ENCODE results near the gene SLC25A26.

The SLC25A26 gene

DNA sequence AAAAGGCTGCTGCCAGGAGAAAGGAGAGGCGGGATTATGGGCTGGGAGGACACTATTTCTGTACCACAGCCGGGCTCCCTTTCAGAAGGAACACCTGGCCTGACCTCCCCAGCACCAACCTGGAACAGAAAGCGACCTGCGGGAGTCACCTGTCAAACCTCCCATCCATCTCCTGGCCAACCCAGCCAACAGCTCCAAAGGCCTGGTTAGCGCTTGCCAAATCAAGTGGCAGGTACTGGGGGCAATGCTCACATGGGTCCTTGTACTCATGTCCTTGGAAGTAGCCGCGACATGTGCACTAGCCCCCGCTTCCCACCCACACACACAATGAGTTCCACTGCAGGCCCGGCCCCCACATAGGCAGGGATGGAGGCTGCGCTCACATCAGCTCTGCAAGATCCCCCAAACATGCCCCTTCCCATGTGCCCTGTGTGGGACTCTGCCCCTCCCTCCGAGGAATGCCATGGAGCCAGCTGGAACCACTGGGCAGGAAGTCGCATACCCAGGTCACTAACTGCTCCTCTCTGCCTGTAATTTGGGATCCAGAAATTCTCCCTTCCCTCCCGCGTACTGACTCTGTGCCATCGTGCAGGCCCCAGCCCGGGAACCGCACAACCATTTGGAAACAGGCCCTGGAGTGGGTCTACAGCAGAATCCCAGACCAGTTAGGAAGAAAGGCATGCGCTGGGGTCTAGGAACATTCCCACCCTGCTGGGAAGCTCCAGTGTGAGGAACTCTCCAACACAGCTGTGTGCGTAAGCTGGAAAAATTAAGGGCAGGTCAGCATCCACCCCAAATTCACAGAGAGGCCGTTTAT is 181.1 kb downstream of the SLC25A26 start:
- Histone ChIP-seq H3K36me3 (ENCODE audit: control insufficient read depth, low read length) (peaks cover 100% of the 10 kb centered on the region), H4K20me1 (ENCODE audit: control insufficient read depth, insufficient read depth, low read depth, low read length) (0 out of 2 replicates have a peak, but pooled peaks cover 3% of the 10 kb centered on the region), H3K4me2 (ENCODE audit: low read length) (no peak overlapping the region), H3K9me3 (ENCODE audit: control insufficient read depth, insufficient read depth, low read length) (no peaks in the 10 kb centered on the region), H3F3A (ENCODE audit: control insufficient read depth, insufficient read depth) (no peaks in the 10 kb centered on the region), H3K4me3 (ENCODE audit: low read length) (no peak overlapping the region), H3K9me2 (replicated peaks; ENCODE audit: control insufficient read depth, low read length) (no peaks in the 10 kb centered on the region), H3K4me1 (ENCODE audit: control insufficient read depth, low read length) (no peaks in the 10 kb centered on the region), H3K27me3 (ENCODE audit: control insufficient read depth, low read length) (no peaks in the 10 kb centered on the region), H3K27ac (ENCODE audit: low read depth, low read length) (no peak overlapping the region), H3K79me2 (ENCODE audit: control insufficient read depth, low read length) (peaks cover 55% of the 10 kb centered on the region)
- TF ChIP-seq CTCF (IDR thresholded peaks at IDR 0.05; ENCODE audit: low read depth, low read length, poor library complexity, severe bottlenecking) (no peak), EZH2phosphoT487 (IDR thresholded peaks at IDR 0.05; ENCODE audit: borderline replicate concordance, low read length) (no peak)

DNA sequence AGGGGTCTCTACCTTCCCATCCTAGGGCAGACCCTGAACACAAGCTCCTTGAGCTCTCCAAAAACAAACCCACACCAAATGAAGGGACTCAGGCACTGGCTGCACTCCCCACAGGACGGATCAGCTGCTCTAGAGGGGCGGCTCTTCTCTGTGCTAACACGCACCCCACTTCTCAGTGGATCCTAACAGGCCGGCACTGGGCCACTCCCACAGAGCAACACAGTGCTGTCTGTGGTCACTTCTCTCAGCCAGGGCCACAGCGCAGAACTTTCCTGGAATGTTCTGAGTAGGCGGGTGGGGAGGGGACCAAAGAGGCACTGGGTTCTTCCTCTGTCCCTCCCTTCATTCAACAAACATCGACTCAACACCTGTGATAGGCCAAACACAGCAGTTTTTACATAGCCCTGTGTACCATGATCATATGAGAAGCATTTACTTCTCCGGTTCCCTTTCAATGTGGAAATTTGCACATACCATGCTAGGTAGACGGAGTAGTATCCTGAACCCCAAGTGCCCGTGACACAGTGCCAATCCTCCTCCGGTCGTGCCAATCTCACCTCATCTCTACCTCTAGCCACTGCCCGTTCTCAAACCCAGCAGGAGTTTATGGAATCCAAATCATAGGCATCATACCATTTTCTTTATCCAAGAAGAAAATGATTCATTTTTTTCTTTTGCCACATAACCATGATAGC is 181.9 kb downstream of the SLC25A26 start:
- no peaks in the 10 kb centered on the region for H3K9me3 ChIP-seq (ENCODE audit: control insufficient read depth, insufficient read depth, low read length)
- H3K79me2 ChIP-seq (ENCODE audit: control insufficient read depth, low read length): peaks cover 63% of the 10 kb centered on the region
- H4K20me1 ChIP-seq (ENCODE audit: control insufficient read depth, insufficient read depth, low read depth, low read length): peaks cover 7% of the 10 kb centered on the region; the same call in 1 of the 2 replicates
- no peak overlapping the region for H3K4me2 ChIP-seq (ENCODE audit: low read length)
- H3F3A ChIP-seq (ENCODE audit: control insufficient read depth, insufficient read depth): no peaks in the 10 kb centered on the region
- TF ChIP-seq CTCF (IDR thresholded peaks at IDR 0.05; ENCODE audit: low read depth, low read length, poor library complexity, severe bottlenecking) (no peak), EZH2phosphoT487 (IDR thresholded peaks at IDR 0.05; ENCODE audit: borderline replicate concordance, low read length) (no peak)
- peaks cover 3% of the 10 kb centered on the region for H3K4me1 ChIP-seq (ENCODE audit: control insufficient read depth, low read length)
- no peak overlapping the region for H3K27ac ChIP-seq (ENCODE audit: low read depth, low read length)
- H3K4me3 ChIP-seq (ENCODE audit: low read length): no peak overlapping the region
- H3K9me2 ChIP-seq (replicated peaks; ENCODE audit: control insufficient read depth, low read length): no peaks in the 10 kb centered on the region
- H3K36me3 ChIP-seq (ENCODE audit: control insufficient read depth, low read length): peaks cover 100% of the 10 kb centered on the region
- no peaks in the 10 kb centered on the region for H3K27me3 ChIP-seq (ENCODE audit: control insufficient read depth, low read length)

DNA sequence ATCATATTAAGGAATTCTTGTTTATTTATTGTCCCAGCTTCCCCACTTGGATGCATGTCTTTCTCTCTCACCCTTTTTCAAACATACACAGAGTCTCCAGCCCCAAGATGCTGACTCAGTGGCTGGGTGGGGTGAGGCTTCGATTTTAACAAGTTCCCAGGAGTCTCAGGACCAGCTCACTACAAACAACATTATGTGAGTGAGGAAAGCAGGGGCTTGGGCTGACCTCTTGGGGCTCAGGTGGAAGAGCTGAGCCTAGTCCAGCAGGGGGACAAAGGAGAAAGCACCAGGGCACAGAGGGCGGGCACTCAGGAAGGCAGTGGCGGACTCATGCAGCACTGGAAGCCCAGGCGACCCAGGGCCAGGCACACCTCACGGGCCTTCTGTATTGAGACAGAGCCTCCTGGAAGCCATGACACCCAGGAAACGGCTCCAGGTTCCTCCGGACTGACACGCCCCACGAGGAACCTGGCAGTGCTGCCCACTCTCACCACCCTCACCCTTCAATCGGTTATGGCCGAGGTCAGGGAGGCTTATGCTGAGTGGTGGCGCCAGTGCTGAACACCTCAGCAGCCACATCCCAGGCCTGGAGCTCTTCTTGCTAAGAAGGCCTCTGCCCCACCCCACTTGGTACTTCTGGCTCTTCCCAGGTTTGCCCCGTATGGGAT is 182.7 kb downstream of the SLC25A26 start:
- Histone ChIP-seq H3K4me2 (ENCODE audit: low read length) (no peak overlapping the region), H3K9me3 (ENCODE audit: control insufficient read depth, insufficient read depth, low read length) (no peaks in the 10 kb centered on the region), H3K79me2 (ENCODE audit: control insufficient read depth, low read length) (peaks cover 70% of the 10 kb centered on the region), H3K4me3 (ENCODE audit: low read length) (no peak overlapping the region), H3K9me2 (replicated peaks; ENCODE audit: control insufficient read depth, low read length) (no peaks in the 10 kb centered on the region), H3F3A (ENCODE audit: control insufficient read depth, insufficient read depth) (no peaks in the 10 kb centered on the region), H3K36me3 (ENCODE audit: control insufficient read depth, low read length) (peaks cover 100% of the 10 kb centered on the region), H3K27me3 (ENCODE audit: control insufficient read depth, low read length) (no peaks in the 10 kb centered on the region), H3K27ac (ENCODE audit: low read depth, low read length) (no peak overlapping the region), H3K4me1 (ENCODE audit: control insufficient read depth, low read length) (peaks cover 10% of the 10 kb centered on the region), H4K20me1 (ENCODE audit: control insufficient read depth, insufficient read depth, low read depth, low read length) (peaks cover 7% of the 10 kb centered on the region; the same call in 1 of the 2 replicates)
- TF ChIP-seq CTCF (IDR thresholded peaks at IDR 0.05; ENCODE audit: low read depth, low read length, poor library complexity, severe bottlenecking) (no peak), EZH2phosphoT487 (IDR thresholded peaks at IDR 0.05; ENCODE audit: borderline replicate concordance, low read length) (no peak)
